ENCODE measurements around the gene IFRD1.

DNA sequence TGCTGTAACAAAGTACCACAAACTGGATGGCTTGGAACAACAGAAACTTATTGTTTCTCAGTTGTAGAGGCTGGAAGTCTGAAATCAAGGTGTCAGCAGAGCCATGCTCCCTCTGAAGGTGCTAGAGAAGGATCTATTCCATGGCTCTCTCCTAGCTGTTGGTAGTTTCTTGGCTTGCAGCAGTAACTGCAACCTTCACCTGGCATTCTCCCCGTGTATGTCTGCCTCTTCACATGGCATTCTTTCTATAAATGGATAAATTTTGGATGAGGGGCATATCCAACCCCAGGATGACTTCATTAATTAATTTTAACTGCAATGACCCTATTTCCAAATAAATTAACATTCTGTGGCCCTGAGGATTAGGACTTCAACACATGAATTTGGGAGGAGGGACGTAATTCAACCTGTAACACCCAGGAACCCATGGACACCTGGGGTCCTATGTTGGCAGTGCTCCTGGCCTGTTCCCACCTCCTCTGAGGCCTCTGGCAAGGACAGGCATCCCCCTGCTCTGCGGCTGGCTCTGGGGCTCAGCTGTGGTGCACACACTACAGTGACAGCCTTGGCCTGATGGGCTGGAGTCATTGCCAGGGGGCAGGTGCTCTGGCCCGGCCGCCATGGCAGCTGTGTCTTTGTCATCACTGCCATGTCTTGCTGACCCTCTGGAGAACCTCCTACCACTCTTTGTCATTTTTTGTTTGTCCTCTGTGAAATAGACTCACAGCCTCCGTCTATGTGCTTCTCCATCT is 61.4 kb downstream of the IFRD1 start:
- TF ChIP-seq POLR2A (IDR thresholded peaks at IDR 0.05): no peak
- TF ChIP-seq, protein P1, sequence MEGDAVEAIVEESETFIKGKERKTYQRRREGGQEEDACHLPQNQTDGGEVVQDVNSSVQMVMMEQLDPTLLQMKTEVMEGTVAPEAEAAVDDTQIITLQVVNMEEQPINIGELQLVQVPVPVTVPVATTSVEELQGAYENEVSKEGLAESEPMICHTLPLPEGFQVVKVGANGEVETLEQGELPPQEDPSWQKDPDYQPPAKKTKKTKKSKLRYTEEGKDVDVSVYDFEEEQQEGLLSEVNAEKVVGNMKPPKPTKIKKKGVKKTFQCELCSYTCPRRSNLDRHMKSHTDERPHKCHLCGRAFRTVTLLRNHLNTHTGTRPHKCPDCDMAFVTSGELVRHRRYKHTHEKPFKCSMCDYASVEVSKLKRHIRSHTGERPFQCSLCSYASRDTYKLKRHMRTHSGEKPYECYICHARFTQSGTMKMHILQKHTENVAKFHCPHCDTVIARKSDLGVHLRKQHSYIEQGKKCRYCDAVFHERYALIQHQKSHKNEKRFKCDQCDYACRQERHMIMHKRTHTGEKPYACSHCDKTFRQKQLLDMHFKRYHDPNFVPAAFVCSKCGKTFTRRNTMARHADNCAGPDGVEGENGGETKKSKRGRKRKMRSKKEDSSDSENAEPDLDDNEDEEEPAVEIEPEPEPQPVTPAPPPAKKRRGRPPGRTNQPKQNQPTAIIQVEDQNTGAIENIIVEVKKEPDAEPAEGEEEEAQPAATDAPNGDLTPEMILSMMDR (IDR thresholded peaks at IDR 0.05): no peak
